Measurements from ENCODE around the gene SIRT6. TPM values are rescaled to one million over a fixed set of nuclear protein-coding genes. Genes with fewer than 3 reads are reported as not detected.
A peak's percentile ranks its signal among the peaks of the same experiment; 100 is the strongest.

SIRT6 gene
- total and polyA plus RNA-seq, 9 of the 15 experiments (the other 6 are each of a cell fraction or from before 2014, with no cell fraction given) = 1.4 to 41.1 (median 10.2) TPM

DNA sequence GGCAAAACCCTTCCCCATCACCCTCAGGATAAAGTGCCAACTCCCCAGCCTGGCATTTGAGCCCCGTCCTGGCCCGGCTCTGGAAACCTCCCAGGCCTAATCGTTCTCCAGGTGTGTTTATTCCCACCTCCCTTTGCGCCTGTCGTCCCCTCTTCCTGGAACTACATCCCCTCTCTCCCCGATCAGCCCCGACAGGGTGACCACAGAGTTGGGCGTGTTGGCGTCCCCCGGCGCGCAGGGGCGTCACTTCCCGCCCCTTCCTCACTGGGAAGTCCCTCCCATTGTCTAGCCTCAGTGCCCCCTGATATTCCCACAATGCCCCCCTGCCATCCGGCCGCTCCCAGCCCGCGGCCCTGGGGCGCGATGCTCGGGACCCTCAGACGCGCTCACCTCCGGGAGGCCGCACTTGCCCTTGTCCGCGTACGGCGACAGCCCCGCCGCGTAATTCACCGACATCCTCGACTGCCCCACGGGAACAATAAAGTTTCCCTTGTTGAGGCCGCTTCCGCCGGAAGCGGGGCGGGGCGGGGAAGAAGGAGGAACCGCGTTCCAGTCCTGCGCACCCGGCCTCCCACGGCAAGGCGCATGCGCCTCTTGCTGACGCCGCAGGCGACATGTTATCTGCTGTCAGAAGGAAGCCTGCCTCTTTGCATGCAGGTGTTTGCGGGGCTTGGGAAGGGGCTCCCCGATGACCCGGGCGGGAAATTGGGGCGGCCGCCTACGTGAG, at the start of gene SIRT6, which contains the start of gene ANKRD24 (continued):
- TF ChIP-seq MYC (IDR thresholded peaks at IDR 0.05; ENCODE audit: low read depth, low read length) (peak; percentile 80), MYC (CRISPR knock-in tag; IDR thresholded peaks at IDR 0.05; ENCODE audit: borderline replicate concordance, low read depth) (no peak; the same call in 1 of the 2 replicates), RBM34 (IDR thresholded peaks at IDR 0.05; ENCODE audit: borderline replicate concordance, insufficient read depth, low read length) (no peak), CXXC5 (CRISPR knock-in tag; IDR thresholded peaks at IDR 0.05) (peak; percentile 81), HSF4 (CRISPR knock-in tag; IDR thresholded peaks at IDR 0.05; ENCODE audit: borderline replicate concordance) (no peak), XRCC3 (IDR thresholded peaks at IDR 0.05) (no peak)
- TF ChIP-seq, protein P1, sequence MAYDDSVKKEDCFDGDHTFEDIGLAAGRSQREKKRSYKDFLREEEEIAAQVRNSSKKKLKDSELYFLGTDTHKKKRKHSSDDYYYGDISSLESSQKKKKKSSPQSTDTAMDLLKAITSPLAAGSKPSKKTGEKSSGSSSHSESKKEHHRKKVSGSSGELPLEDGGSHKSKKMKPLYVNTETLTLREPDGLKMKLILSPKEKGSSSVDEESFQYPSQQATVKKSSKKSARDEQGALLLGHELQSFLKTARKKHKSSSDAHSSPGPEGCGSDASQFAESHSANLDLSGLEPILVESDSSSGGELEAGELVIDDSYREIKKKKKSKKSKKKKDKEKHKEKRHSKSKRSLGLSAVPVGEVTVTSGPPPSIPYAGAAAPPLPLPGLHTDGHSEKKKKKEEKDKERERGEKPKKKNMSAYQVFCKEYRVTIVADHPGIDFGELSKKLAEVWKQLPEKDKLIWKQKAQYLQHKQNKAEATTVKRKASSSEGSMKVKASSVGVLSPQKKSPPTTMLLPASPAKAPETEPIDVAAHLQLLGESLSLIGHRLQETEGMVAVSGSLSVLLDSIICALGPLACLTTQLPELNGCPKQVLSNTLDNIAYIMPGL (CRISPR knock-in tag; IDR thresholded peaks at IDR 0.05) = peak; percentile 91; the same call in 1 of the 2 replicates
- TF ChIP-seq, protein P2, sequence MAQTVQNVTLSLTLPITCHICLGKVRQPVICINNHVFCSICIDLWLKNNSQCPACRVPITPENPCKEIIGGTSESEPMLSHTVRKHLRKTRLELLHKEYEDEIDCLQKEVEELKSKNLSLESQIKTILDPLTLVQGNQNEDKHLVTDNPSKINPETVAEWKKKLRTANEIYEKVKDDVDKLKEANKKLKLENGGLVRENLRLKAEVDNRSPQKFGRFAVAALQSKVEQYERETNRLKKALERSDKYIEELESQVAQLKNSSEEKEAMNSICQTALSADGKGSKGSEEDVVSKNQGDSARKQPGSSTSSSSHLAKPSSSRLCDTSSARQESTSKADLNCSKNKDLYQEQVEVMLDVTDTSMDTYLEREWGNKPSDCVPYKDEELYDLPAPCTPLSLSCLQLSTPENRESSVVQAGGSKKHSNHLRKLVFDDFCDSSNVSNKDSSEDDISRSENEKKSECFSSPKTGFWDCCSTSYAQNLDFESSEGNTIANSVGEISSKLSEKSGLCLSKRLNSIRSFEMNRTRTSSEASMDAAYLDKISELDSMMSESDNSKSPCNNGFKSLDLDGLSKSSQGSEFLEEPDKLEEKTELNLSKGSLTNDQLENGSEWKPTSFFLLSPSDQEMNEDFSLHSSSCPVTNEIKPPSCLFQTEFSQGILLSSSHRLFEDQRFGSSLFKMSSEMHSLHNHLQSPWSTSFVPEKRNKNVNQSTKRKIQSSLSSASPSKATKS (CRISPR knock-in tag; IDR thresholded peaks at IDR 0.05) = no peak
- TF ChIP-seq, protein P3, sequence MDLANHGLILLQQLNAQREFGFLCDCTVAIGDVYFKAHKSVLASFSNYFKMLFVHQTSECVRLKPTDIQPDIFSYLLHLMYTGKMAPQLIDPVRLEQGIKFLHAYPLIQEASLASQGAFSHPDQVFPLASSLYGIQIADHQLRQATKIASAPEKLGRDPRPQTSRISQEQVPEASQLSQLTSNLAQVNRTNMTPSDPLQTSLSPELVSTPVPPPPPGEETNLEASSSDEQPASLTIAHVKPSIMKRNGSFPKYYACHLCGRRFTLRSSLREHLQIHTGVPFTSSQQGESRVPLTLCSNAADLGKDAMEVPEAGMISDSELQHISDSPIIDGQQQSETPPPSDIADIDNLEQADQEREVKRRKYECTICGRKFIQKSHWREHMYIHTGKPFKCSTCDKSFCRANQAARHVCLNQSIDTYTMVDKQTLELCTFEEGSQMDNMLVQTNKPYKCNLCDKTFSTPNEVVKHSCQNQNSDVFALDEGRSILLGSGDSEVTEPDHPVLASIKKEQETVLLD (IDR thresholded peaks at IDR 0.05) = peak; percentile 94
- TF ChIP-seq, protein P4, sequence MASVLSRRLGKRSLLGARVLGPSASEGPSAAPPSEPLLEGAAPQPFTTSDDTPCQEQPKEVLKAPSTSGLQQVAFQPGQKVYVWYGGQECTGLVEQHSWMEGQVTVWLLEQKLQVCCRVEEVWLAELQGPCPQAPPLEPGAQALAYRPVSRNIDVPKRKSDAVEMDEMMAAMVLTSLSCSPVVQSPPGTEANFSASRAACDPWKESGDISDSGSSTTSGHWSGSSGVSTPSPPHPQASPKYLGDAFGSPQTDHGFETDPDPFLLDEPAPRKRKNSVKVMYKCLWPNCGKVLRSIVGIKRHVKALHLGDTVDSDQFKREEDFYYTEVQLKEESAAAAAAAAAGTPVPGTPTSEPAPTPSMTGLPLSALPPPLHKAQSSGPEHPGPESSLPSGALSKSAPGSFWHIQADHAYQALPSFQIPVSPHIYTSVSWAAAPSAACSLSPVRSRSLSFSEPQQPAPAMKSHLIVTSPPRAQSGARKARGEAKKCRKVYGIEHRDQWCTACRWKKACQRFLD (CRISPR knock-in tag; IDR thresholded peaks at IDR 0.05) = no peak

All from K562 (cell line).